Brain microvascular endothelial cell (primary cell): ENCODE data around the gene GBP6.
"Not testable (repeated sequence)": the region's sequence is repeated elsewhere in the genome, so short reads cannot be mapped to it uniquely, and the experiment has no call there.

Experiments used
- DNase-seq: peaks from one replicate; pipeline ENCODE4 v3.0.0-alpha.2; 2020
- H3K27ac ChIP-seq: fragments of 250-450 bp; sonication (Bioruptor Pico); 2 replicates; pipeline ENCODE4 v1.5.1; 2020; ENCODE audit warnings: mild to moderate bottlenecking, moderate library complexity
- H3K27me3 ChIP-seq: fragments of 250-450 bp; sonication (Bioruptor Pico); replicated peaks from 2 replicates; pipeline ENCODE4 v1.5.1; 2020; ENCODE audit warnings: mild to moderate bottlenecking
- H3K36me3 ChIP-seq: fragments of 250-450 bp; sonication (Bioruptor Pico); replicated peaks from 2 replicates; pipeline ENCODE4 v1.5.1; 2020; ENCODE audit warnings: mild to moderate bottlenecking
- H3K4me3 ChIP-seq: 2 replicates; pipeline ENCODE4 v1.5.1; 2011; ENCODE audit warnings: low read depth, mild to moderate bottlenecking, control low read depth, low read length, moderate library complexity
- in situ Hi-C: cut with HindIII; loops from 2 replicates; pipeline ENCODE4 v1.10.0; 2017; ENCODE audit warnings: low sequenced_read_pairs, low pct_ligation_motif_present
- TF ChIP-seq, protein P1 (sequence below): IDR thresholded peaks from 2 replicates; pipeline ENCODE4 v1.5.1; 2011; ENCODE audit warnings: low read depth, mild to moderate bottlenecking, moderate library complexity, low read length, control low read depth, inconsistent platforms; ENCODE audit errors: missing control alignments

The GBP6 gene

DNA sequence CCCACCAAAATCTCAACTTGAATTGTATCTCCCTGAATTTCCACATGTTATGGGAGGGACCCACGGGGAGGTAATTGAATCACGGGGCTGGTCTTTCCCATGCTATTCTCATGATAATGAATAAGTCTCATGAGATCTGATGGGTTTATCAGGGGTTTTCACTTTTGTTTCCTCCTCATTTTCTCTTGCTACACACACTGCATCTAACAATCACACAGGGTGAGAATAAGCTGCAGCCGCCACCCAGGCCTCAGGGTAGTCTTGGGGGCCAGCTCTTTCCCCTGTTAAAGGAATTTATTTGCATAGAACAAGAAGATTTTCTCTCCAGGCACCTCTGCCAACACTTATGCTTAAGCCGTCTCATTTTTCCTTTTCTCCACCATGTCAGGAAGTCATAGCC is 26.0 kb upstream of the GBP6 start:
- Histone ChIP-seq H3K27ac (no peak overlapping the region), H3K4me3 (no peak overlapping the region), H3K27me3 (no peaks in the 10 kb centered on the region), H3K36me3 (no peaks in the 10 kb centered on the region)
- TF ChIP-seq, protein P1, sequence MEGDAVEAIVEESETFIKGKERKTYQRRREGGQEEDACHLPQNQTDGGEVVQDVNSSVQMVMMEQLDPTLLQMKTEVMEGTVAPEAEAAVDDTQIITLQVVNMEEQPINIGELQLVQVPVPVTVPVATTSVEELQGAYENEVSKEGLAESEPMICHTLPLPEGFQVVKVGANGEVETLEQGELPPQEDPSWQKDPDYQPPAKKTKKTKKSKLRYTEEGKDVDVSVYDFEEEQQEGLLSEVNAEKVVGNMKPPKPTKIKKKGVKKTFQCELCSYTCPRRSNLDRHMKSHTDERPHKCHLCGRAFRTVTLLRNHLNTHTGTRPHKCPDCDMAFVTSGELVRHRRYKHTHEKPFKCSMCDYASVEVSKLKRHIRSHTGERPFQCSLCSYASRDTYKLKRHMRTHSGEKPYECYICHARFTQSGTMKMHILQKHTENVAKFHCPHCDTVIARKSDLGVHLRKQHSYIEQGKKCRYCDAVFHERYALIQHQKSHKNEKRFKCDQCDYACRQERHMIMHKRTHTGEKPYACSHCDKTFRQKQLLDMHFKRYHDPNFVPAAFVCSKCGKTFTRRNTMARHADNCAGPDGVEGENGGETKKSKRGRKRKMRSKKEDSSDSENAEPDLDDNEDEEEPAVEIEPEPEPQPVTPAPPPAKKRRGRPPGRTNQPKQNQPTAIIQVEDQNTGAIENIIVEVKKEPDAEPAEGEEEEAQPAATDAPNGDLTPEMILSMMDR, result no peak
- no peak for DNase-seq
- in situ Hi-C loops, result no loop called here

DNA sequence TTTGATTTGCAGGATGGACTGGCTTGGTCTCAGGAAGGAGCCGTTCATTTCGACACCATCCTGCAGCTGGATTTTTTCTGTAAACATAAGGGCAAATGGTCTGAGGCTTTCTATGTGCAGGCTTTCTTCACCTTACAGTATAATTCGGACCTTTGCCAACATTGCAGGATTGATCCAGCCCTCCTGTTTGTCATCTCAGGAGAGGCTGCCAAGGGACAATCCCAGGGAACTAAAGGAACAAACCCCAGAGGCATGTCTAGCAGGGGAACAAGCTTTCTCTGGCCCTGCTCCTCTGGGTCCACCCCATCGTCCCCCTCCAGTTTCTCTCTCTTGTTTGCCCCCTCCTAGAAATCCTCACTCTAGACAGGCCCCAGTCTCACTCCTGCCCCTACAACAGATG is 24.8 kb upstream of the GBP6 start:
- DNase-seq, result no peak
- no peak overlapping the region for H3K27ac ChIP-seq
- in situ Hi-C loops, result no loop called here
- H3K4me3 ChIP-seq, result no peak overlapping the region
- H3K36me3 ChIP-seq, result no peaks in the 10 kb centered on the region
- TF ChIP-seq, protein P1, result no peak
- no peaks in the 10 kb centered on the region for H3K27me3 ChIP-seq

DNA sequence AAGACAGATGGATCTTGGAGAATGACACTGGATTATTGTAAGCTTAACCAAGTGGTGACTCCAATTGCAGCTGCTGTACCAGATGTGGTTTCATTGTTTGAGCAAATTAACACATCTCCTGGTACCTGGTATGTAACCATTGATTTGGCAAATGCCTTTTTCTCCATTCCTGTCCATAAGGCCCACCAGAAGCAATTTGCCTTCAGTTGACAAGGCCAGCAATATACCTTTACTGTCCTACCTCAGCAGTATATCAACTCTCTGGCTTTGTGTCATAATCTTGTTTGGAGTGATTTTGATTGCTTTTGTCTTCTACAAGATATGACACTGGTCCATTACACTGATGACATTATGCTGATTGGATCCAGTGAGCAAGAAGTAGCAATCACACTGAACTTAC is 18.4 kb upstream of the GBP6 start:
- DNase-seq, H3K27ac ChIP-seq, H3K4me3 ChIP-seq, in situ Hi-C loops, H3K36me3 ChIP-seq, H3K27me3 ChIP-seq: not testable (repeated sequence)

DNA sequence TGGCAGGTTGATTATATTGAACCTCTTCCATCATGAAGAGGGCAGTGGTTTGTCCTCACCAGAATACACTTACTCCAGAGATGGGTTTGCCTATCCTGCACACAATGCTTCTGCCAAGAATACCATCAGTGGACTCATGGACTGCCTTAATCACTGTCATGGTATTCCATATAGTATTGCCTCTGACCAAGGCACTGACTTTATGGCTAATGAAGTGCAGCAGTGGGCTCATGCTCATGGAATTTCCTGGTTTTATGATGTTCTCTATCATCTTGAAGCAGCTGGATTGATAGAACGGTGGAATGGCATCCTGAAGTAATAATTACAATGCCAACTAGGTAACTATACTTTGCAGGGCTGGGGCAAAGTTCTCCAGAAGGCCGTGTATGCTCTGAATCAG is 16.6 kb upstream of the GBP6 start:
- DNase-seq, result no peak
- Histone ChIP-seq H3K27ac (no peak overlapping the region), H3K27me3 (no peaks in the 10 kb centered on the region), H3K4me3 (no peak overlapping the region), H3K36me3 (no peaks in the 10 kb centered on the region)
- in situ Hi-C loops, result no loop called here
- TF ChIP-seq, protein P1, result no peak

DNA sequence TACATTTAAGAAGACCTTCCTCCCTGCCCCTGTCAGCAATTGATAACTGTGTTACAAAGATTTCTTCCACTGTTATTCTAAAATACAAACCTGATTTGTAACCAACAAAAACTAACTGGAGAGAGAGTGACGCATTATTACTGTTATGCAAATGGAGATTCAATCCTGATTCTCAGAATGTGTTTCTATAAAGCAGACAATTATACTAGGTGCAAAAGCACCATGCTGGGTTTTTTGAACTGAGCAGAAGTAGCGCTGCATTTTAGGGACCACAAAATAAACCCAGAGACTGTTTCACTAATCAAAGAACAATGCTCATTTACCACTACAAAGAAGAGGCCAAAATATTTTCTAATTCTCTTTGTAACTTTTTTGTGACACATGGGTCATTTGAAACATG is 13.6 kb upstream of the GBP6 start:
- no peaks in the 10 kb centered on the region for H3K36me3 ChIP-seq
- H3K27ac ChIP-seq, result no peak overlapping the region
- H3K27me3 ChIP-seq, result no peaks in the 10 kb centered on the region
- TF ChIP-seq, protein P1, result no peak
- in situ Hi-C loops, result no loop called here
- no peak overlapping the region for H3K4me3 ChIP-seq
- no peak for DNase-seq

DNA sequence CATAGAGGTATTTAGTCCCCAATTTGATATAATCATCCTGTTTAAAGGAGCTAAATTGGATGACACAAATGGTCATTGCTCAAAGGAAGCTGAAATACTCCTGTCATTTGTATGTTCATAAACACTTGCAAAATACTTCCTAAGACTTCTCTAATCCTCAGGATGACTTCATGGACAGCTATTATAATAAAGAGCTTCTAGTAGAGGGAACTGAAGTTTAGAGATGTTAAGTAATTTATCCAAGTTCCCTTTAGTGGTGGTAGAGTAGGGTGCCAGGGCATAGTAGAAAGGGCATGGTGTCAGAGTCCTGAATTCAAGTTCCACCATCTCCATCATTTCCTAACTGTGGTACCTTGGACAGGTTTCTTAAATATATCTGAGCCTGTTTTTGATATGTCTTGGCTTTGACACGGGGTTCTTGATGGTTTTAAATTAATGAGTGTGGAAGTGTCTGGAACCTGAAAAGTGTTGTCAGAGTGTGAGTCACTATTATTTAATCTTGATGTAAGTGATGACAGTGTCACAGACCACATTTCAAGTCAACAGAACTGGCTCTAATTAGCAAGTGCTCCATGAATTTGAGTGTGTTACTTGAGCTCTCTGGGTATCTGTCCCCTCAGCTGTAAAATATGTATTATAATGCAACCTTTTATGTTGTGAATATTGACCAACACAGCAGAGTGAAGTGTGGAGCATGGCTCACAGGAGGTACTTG is 12.1 kb upstream of the GBP6 start:
- in situ Hi-C loops, result no loop called here
- TF ChIP-seq, protein P1, result no peak
- Histone ChIP-seq H3K4me3 (no peak overlapping the region), H3K36me3 (no peaks in the 10 kb centered on the region), H3K27ac (no peak overlapping the region), H3K27me3 (no peaks in the 10 kb centered on the region)
- no peak for DNase-seq
